CD14-positive monocyte (primary cell): ENCODE results near the gene PIWIL4. TPM values are rescaled to one million over a fixed set of nuclear protein-coding genes. Genes with fewer than 3 reads are reported as not detected.

ENCODE experiments used
- DNase-seq, 3 donors: peaks; one replicate each; pipeline ENCODE4 v3.0.0-alpha.2; 2011 to 2022
- H2AFZ ChIP-seq: 2 replicates; pipeline ENCODE4 v1.6.0; 2012; ENCODE audit warnings: mild to moderate bottlenecking, low read depth, low read length, inconsistent platforms; ENCODE audit not compliant: insufficient read depth, poor library complexity, severe bottlenecking
- H3K27ac ChIP-seq, 2 donors: 1 replicate in 1 of 2; 2 replicates in 1 of 2; pipeline ENCODE4 v1.5.1; 2012 to 2013; ENCODE audit warnings: low read length in 2 of 2, control low read depth in 1 of 2, inconsistent platforms in 1 of 2, low read depth in 1 of 2, mild to moderate bottlenecking in 1 of 2
- H3K27me3 ChIP-seq, 2 donors: one replicate each; pipeline versions ENCODE4 v1.6.0 to v1.6.1; 2011 to 2013; ENCODE audit warnings: low read length in 2 of 2; ENCODE audit not compliant: control insufficient read depth in 2 of 2, insufficient read depth in 2 of 2
- H3K36me3 ChIP-seq, 2 donors: replicated peaks in 1 of 2; 1 replicate in 1 of 2; 2 replicates in 1 of 2; pipeline versions ENCODE4 v1.5.1 to v1.6.1; 2012 to 2013; ENCODE audit warnings: low read length in 2 of 2, control low read depth in 1 of 2, inconsistent platforms in 1 of 2, mild to moderate bottlenecking in 1 of 2; ENCODE audit not compliant: insufficient read depth in 2 of 2, control insufficient read depth in 1 of 2
- H3K4me1 ChIP-seq, 2 donors: 1 replicate in 1 of 2; 2 replicates in 1 of 2; pipeline versions ENCODE4 v1.5.1 to v1.6.1; 2012 to 2013; ENCODE audit warnings: low read length in 2 of 2, control low read depth in 1 of 2, inconsistent platforms in 1 of 2, mild to moderate bottlenecking in 1 of 2, moderate library complexity in 1 of 2; ENCODE audit not compliant: insufficient read depth in 2 of 2, control insufficient read depth in 1 of 2
- H3K4me2 ChIP-seq: replicated peaks from 2 replicates; pipeline ENCODE3; 2012; ENCODE audit warnings: low read length, moderate library complexity, mild to moderate bottlenecking; ENCODE audit not compliant: poor library complexity, severe bottlenecking; ENCODE audit errors: extremely low read depth
- H3K4me3 ChIP-seq, 3 experiments: fragments of 200-600 bp in 1 of 3; sonication (generic) in 1 of 3; replicated peaks in 1 of 3; 1 replicate in 2 of 3; 2 replicates in 1 of 3; pipeline ENCODE4 v1.5.1; 2011 to 2013; ENCODE audit warnings: low read length in 3 of 3, mild to moderate bottlenecking in 3 of 3, control low read depth in 2 of 3, low read depth in 2 of 3, inconsistent platforms in 1 of 3, moderate library complexity in 1 of 3
- H3K79me2 ChIP-seq: 2 replicates; pipeline ENCODE4 v1.6.0; 2012; ENCODE audit warnings: mild to moderate bottlenecking, control low read depth, inconsistent platforms, low read length, moderate library complexity; ENCODE audit not compliant: insufficient read depth
- H3K9ac ChIP-seq: 2 replicates; pipeline ENCODE4 v1.6.0; 2017; ENCODE audit warnings: low read length, mild to moderate bottlenecking; ENCODE audit not compliant: insufficient read depth, poor library complexity, severe bottlenecking
- H3K9me3 ChIP-seq, 2 donors: replicated peaks in 1 of 2; 1 replicate in 1 of 2; 2 replicates in 1 of 2; pipeline versions ENCODE4 v1.5.1 to v1.6.1; 2012 to 2013; ENCODE audit warnings: low read length in 2 of 2, control low read depth in 1 of 2; ENCODE audit not compliant: control insufficient read depth in 1 of 2, insufficient read depth in 1 of 2
- H4K20me1 ChIP-seq: 2 replicates; pipeline ENCODE4 v1.6.0; 2012; ENCODE audit warnings: mild to moderate bottlenecking, low read length, control low read depth, moderate library complexity; ENCODE audit not compliant: insufficient read depth
- H3K27ac Mint-ChIP-seq, 7 donors: one replicate each; pipeline ENCODE4 v1.8.0; 2020; ENCODE audit warnings: mild to moderate bottlenecking in 7 of 7, mixed read lengths in 7 of 7, moderate library complexity in 6 of 7, inconsistent platforms in 2 of 7
- H3K27me3 Mint-ChIP-seq, 3 donors: one replicate each; pipeline ENCODE4 v1.8.0; 2021 to 2022; ENCODE audit warnings: low read depth in 3 of 3, mild to moderate bottlenecking in 3 of 3, mixed read lengths in 3 of 3, moderate library complexity in 3 of 3, inconsistent platforms in 1 of 3
- H3K36me3 Mint-ChIP-seq, 2 donors: one replicate each; pipeline ENCODE4 v1.8.0; 2020; ENCODE audit warnings: mixed read lengths in 2 of 2, inconsistent platforms in 1 of 2, mild to moderate bottlenecking in 1 of 2
- H3K4me1 Mint-ChIP-seq: one replicate; pipeline ENCODE4 v1.8.0; 2020; ENCODE audit warnings: mild to moderate bottlenecking, mixed read lengths
- H3K4me3 Mint-ChIP-seq, 2 donors: one replicate each; pipeline ENCODE4 v1.8.0; 2020; ENCODE audit warnings: mild to moderate bottlenecking in 2 of 2, mixed read lengths in 2 of 2, moderate library complexity in 1 of 2
- H3K9me3 Mint-ChIP-seq, 7 donors: one replicate each; pipeline ENCODE4 v1.8.0; 2020 to 2022; ENCODE audit warnings: mixed read lengths in 7 of 7, mild to moderate bottlenecking in 6 of 7, moderate library complexity in 6 of 7, inconsistent platforms in 2 of 7
- CTCF ChIP-seq: fragments of 200-600 bp; IDR thresholded peaks from one replicate; pipeline ENCODE4 v1.8.0; 2022; ENCODE audit warnings: antibody characterized with exemption, mild to moderate bottlenecking
- WGBS: methylation state at CpG from one replicate; pipeline ENCODE4 v1.1.5; 2013; ENCODE audit warnings: missing lambda C conversion rate; ENCODE audit not compliant: insufficient coverage; 5-methylcytosine and 5-hydroxymethylcytosine counted together
- intact Hi-C, 2 donors: fragments of 100-400 bp; cut with micrococcal nuclease; formaldehyde crosslinking; loops; one replicate each; pipeline versions ENCODE4 v1.15.0 to v1.15.1; 2023
- polyA plus RNA-seq, 3 donors: library from polyadenylated mRNA; depleted of rRNA in 1 of 3; unstranded in 2 of 3; stranded (reverse) in 1 of 3; fragments of 300-500 nt in 2 of 3; fragments of >200 nt in 1 of 3; fragmentation: Illumina TruSeq in 2 of 3; gene quantifications; 1 replicate in 2 of 3; 2 replicates in 1 of 3; pipeline ENCODE4 v1.2.3, GENCODE V29; 2012 to 2021

PIWIL4 gene
- polyA plus RNA-seq, 3 donors, result 0.98 to 14.2 (median 1.1) TPM

- peak overlapping the region in 2 of 3 experiments; percentile 22 to 55 for H3K4me3 ChIP-seq
- H3K4me2 ChIP-seq, result peak overlapping the region; percentile 67
- H3K4me1 ChIP-seq, result peaks cover 39 to 51% of the 10 kb centered on the region in 2 donors
- intact Hi-C loops, result loop anchor here in 1 of 2 donors (5.0 kb wide), 1 partner anchor 36 kb away; no protein-coding TSS in a partner anchor
- Mint-ChIP-seq H3K27me3 (no peaks in the 10 kb centered on the region), H3K4me1 (peaks cover 53% of the 10 kb centered on the region), H3K4me3 (peak overlapping the region; percentile 44 to 76), H3K27ac (peak overlapping the region; percentile 95 to 99 (median 98)), H3K36me3 (peaks cover 19 to 26% of the 10 kb centered on the region in 2 donors), H3K9me3 (no peaks in the 10 kb centered on the region)
- peaks cover 4 to 5% of the 10 kb centered on the region in 2 donors for H3K36me3 ChIP-seq
- no peak for TF ChIP-seq CTCF
- H4K20me1 ChIP-seq, result no peaks in the 10 kb centered on the region
- peak; percentile 40 to 61 (median 58) for DNase-seq
- H3K27me3 ChIP-seq, result no peaks in the 10 kb centered on the region
- no peaks in the 10 kb centered on the region for H3K9me3 ChIP-seq
- H3K9ac ChIP-seq, result peak overlapping the region; percentile 64
- peaks cover 69% of the 10 kb centered on the region for H3K79me2 ChIP-seq
- peak overlapping the region; percentile 82 to 97 for H3K27ac ChIP-seq
- no CpG with 5 or more reads among the region's 4 CpGs for WGBS
- peak overlapping the region; percentile 34 for H2AFZ ChIP-seq
Measured at GRCh38 chr11:94583213-94583865, 16.2 kb downstream of the PIWIL4 start.

- Histone ChIP-seq H2AFZ (peak overlapping the region; percentile 34), H3K79me2 (peaks cover 62% of the 10 kb centered on the region), H3K27me3 (no peaks in the 10 kb centered on the region), H3K4me2 (peak overlapping the region; percentile 67), H3K36me3 (peaks cover 5 to 12% of the 10 kb centered on the region in 2 donors), H4K20me1 (no peaks in the 10 kb centered on the region), H3K4me1 (peaks cover 36 to 44% of the 10 kb centered on the region in 2 donors), H3K27ac (peak overlapping the region; percentile 82 to 97), H3K9me3 (no peaks in the 10 kb centered on the region), H3K4me3 (peak overlapping the region in 2 of 3 experiments; percentile 22 to 55), H3K9ac (peak overlapping the region; percentile 64)
- no peak for TF ChIP-seq CTCF
- intact Hi-C loops, result loop anchor here in 1 of 2 donors (5.0 kb wide), 1 partner anchor 37 kb away; no protein-coding TSS in a partner anchor
- DNase-seq, result peak; percentile 90 to 98 (median 95)
- H3K27me3 Mint-ChIP-seq, result no peaks in the 10 kb centered on the region
- H3K27ac Mint-ChIP-seq, result peak overlapping the region; percentile 95 to 99 (median 98)
- H3K9me3 Mint-ChIP-seq, result no peaks in the 10 kb centered on the region
- peaks cover 21 to 32% of the 10 kb centered on the region in 2 donors for H3K36me3 Mint-ChIP-seq
- peaks cover 48% of the 10 kb centered on the region for H3K4me1 Mint-ChIP-seq
- H3K4me3 Mint-ChIP-seq, result peak overlapping the region; percentile 44 to 76
- no CpG with 5 or more reads among the region's 3 CpGs for WGBS
Measured at GRCh38 chr11:94583866-94584500, 16.8 kb downstream of the PIWIL4 start.
